ENCODE data around the gene FOXN1. TPM values are rescaled to one million over a fixed set of nuclear protein-coding genes. Genes with fewer than 3 reads are reported as not detected.

Gene FOXN1
- not detected in 2 replicates for total RNA-seq

GRCh38 chr17:28505986-28506665, at the start of gene FOXN1:
Gene FOXN1 (plus strand): TSS chr17:28506348. CDS start chr17:28523970, 17,622 bp downstream.

GRCh38 chr17:28473542-28473941, 32.6 kb upstream of the FOXN1 start, which contains the start of gene SLC13A2:
Gene SLC13A2 (plus strand): TSS chr17:28473644. CDS start chr17:28473713, 69 bp downstream.

GRCh38 chr17:28552176-28552999, 46.2 kb downstream of the FOXN1 start, which contains the start of gene UNC119:
Gene UNC119 (minus strand): TSS chr17:28552624. CDS start chr17:28552557, 67 bp downstream.

GRCh38 chr17:28571361-28572122, 65.4 kb downstream of the FOXN1 start, which contains the start of gene PIGS:
Gene PIGS (minus strand): TSS chr17:28571524. CDS start chr17:28571496, 28 bp downstream.

GRCh38 chr17:28576758-28577465, 70.8 kb downstream of the FOXN1 start, which contains the start of gene ALDOC:
Gene ALDOC (minus strand): TSS chr17:28576895. CDS start chr17:28575532, 1,363 bp downstream.

Other genes starting within 250 kb of the FOXN1 start
- 13.1 and 29.4 TPM in 2 replicates for gene TMEM97, start 187.1 kb upstream of the FOXN1 start, total RNA-seq
- 49.0 and 52.6 TPM in 2 replicates for gene IFT20, start 170.9 kb upstream of the FOXN1 start, total RNA-seq
- gene TNFAIP1, start 170.6 kb upstream of the FOXN1 start, total RNA-seq = 17.3 and 28.0 TPM in 2 replicates
- gene POLDIP2, start 148.8 kb upstream of the FOXN1 start, total RNA-seq = 95.6 and 104 TPM in 2 replicates
- gene SEBOX, start 141.1 kb upstream of the FOXN1 start, total RNA-seq = not detected in 2 replicates
- 0.33 TPM in 1 of 2 replicates, not detected in the other for gene VTN, start 136.0 kb upstream of the FOXN1 start, total RNA-seq
- gene SARM1, start 134.7 kb upstream of the FOXN1 start, total RNA-seq = 6.1 and 9.4 TPM in 2 replicates
- 3.2 and 8.1 TPM in 2 replicates for gene SLC46A1, start 100.1 kb upstream of the FOXN1 start, total RNA-seq
- gene SLC13A2, start 32.7 kb upstream of the FOXN1 start, total RNA-seq = not detected in 2 replicates
- 18.0 and 43.2 TPM in 2 replicates for gene UNC119, start 46.3 kb downstream of the FOXN1 start, total RNA-seq
- 61.2 and 78.9 TPM in 2 replicates for gene PIGS, start 65.2 kb downstream of the FOXN1 start, total RNA-seq
- 72.4 and 98.9 TPM in 2 replicates for gene ALDOC, start 70.5 kb downstream of the FOXN1 start, total RNA-seq
- 5.6 and 46.1 TPM in 2 replicates for gene SPAG5, start 92.7 kb downstream of the FOXN1 start, total RNA-seq
- 5.1 and 5.8 TPM in 2 replicates for gene RSKR, start 107.8 kb downstream of the FOXN1 start, total RNA-seq
- 154 and 173 TPM in 2 replicates for gene BLTP2, start 138.8 kb downstream of the FOXN1 start, total RNA-seq
- gene SDF2, start 155.6 kb downstream of the FOXN1 start, total RNA-seq = 49.8 and 56.4 TPM in 2 replicates
- 55.9 and 59.9 TPM in 2 replicates for gene SUPT6H, start 155.9 kb downstream of the FOXN1 start, total RNA-seq
- 1.9 and 3.1 TPM in 2 replicates for gene PROCA1, start 205.5 kb downstream of the FOXN1 start, total RNA-seq
- 239 and 240 TPM in 2 replicates for gene RAB34, start 211.5 kb downstream of the FOXN1 start, total RNA-seq
- 437 and 574 TPM in 2 replicates for gene RPL23A, start 213.6 kb downstream of the FOXN1 start, total RNA-seq
- 4.1 and 7.1 TPM in 2 replicates for gene TLCD1, start 219.9 kb downstream of the FOXN1 start, total RNA-seq
- 4.4 and 5.6 TPM in 2 replicates for gene NEK8, start 222.4 kb downstream of the FOXN1 start, total RNA-seq
- gene TRAF4, start 237.7 kb downstream of the FOXN1 start, total RNA-seq = 14.3 and 26.8 TPM in 2 replicates